ENCODE measurements around the gene MAP2K2.
"Not testable (repeated sequence)": the region's sequence is repeated elsewhere in the genome, so short reads cannot be mapped to it uniquely, and the experiment has no call there.

Gene MAP2K2

DNA sequence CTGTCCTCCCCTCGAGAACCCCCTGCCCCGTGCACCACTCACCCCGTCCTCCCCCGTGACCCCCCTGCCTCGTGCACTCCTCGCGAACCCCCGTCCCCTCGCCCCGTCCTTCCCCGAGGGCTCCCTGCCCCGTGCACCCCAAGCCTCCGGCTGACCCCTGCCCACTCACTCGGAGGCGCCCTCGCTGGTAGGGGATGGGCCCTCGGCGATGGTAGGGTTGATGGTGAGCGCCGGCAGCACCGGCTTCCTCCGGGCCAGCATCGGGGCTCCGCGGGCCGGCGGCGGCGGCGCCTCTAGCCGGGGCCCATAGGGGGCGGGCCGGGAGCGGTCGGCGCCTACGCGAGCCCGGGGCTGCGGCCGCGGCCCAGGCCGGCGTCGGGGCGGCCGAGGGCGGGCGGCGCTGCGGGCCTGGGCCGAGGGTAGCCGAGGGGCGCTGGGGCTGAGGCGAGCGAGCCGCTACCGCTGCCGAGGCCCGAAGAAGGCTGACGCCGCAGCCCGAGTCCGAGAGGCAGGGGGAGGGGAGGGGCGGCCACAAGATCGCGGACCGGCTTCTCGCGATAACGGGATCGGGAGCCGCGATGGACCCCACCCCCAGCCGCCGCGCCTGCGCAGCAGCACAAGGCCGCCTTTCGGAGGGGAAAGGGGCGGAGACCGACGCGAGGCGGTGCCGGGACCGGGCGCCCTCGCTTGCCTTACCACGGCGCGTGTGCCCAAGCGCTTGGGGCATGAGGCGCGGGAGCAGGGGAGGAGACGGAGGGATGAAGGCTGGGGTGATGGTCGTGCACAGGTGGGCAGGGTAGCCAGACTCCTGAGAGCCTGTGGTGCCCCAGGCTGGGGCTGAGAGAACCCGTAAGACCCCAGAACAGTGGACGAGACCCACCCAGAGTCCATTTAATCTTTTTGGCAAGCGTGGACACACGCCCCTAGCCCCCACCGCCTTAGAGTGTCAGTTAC, at the start of gene MAP2K2:
TSS of gene MAP2K2 (minus strand) at position 508 of the 954 bp plus-strand sequence. CDS start at position 261, 247 bp downstream.
- peak; percentile 92 to 96 (median 95) for DNase-seq (ENCODE audit: low read depth in 3 of 3)

DNA sequence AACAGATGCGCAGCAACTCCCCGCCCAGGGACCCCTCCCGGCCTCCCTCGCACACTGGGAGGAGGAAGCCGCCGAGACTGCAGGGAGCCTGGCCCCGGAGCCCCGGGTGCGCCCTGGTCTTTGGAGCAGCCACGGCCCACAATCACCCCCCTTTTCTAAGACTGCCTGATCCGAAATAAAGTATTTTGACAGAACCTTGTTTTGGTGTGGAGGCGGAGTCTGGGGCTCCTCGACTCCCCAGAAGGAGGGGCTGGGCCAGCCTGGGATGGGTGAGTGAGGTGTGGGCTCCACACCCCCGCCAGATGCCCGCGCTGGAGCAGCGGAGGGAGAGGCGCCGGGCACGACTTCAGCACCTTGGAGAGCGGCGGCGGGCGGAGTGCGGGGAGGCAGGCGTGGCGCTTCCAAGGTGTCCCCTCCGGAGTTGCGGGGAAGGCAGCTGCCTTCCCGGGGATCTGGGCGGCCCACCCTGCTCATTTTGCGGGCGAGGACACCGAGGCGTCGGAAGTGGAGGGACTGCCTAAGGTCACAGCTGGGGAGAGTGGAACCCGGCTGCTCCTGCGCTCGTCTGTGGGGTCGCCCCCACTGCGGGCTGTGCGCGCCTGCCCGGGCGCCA, 49.0 kb upstream of the MAP2K2 start:
- DNase-seq (ENCODE audit: low read depth in 3 of 3), result peak in 2 of 3 experiments; percentile 28 to 59

DNA sequence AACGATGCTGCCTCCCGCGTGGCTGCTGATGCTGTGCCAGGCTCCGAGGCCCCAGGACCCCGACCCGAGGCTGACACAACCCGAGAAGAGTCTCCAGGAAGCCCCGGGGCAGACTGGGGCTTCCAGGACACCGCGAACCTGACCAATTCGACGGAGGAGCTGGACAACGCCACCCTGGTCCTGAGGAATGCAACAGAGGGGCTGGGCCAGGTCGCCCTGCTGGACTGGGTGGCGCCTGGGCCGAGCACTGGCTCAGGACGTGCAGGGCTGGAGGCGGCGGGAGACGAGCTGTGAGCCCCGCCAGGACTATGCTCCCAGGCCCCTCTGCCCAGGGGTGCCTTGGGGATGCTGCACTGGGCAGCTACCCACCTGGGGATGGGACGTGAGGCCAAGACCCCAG, 47.8 kb upstream of the MAP2K2 start:
- DNase-seq (ENCODE audit: low read depth in 3 of 3), result no peak

DNA sequence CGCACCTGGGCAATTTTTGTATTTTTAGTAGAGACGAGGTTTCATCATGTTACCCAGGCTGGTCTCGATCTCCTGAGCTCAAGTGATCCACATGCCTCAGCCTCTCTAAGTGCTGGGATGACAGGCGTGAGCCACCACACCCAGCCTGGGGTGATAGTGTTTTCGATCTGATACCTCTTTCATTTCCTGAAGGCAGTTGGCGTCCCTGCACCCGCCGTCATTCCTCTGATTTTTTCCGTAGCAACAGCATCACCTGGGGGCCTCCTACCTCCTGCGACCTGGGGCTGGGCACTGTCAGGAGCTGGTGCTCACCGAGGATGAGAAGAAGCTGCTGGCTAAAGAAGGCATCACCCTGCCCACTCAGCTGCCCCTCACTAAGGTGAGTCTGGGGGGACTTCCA, 40.3 kb upstream of the MAP2K2 start:
- no peak for DNase-seq (ENCODE audit: low read depth in 3 of 3)

DNA sequence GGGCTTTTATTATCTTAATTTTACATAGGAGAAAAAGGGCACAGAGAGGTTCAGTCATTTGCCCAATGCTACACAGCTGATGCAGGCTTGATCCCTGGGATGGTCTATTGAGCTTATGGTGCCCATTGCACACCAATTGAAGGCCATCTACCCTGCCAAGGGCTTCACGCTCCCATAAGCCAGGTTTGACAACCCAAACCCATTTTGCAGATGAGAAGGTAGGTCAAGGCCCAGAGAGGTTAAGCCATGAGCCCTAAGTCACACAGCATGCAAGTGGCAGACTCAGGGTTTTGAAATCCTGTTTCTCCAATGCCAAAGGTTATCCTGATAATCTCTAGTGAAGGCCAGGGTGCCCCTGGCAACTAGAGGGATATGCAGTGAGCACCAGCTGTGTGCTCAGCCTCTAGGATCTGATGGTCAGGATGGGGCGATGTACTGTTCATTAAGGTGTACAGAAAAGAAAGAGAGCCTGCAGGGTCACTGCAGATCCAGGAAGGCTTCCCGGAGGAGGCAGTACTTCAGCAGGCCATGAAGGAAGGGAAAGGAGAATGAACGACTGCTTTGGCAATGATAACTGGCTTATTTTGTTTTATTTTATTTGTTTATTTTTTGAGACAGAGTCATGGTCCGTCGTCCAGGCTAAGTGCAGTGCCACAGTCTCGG, 37.6 kb upstream of the MAP2K2 start:
- DNase-seq (ENCODE audit: low read depth in 3 of 3), result no peak

DNA sequence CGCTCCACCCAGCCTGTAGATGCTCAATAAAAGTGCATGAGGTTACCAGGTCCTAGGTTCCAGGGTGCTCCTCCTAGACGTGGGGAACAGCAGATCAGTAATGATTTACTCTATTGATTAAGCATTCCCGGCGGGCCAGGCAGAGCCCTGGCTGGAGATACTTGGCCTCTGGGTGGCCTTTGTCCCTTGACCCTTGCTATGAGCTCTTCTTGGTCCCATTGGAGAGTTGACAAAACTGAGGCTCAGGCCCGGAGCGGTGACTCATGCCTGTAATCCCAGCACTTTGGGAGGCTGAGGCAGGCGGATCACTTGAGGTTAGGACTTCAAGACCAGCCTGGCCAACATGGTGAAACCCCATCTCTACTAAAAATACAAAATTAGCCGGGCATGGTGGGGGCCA, 34.0 kb upstream of the MAP2K2 start:
- not testable (repeated sequence) for DNase-seq (ENCODE audit: low read depth in 3 of 3)

DNA sequence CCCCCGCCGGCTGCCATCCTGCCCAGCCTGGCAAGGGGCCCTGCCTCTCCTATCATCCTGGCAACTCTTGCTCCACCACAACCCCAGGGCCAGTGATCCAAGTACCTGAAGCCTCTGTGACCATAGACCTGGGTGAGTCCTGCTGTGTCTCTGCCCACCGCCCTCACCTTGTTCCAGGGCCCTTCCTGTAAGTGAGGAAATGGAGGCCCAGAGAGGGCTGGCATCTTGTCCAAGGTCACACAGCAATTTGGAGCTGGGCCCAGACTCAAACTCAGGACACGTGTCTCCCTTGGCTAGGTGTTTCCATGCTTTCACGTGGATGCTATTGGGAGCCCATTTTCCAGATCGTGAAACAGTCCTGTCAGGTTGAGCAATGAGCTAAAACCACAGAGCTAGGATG, 33.2 kb upstream of the MAP2K2 start:
- no peak for DNase-seq (ENCODE audit: low read depth in 3 of 3)

DNA sequence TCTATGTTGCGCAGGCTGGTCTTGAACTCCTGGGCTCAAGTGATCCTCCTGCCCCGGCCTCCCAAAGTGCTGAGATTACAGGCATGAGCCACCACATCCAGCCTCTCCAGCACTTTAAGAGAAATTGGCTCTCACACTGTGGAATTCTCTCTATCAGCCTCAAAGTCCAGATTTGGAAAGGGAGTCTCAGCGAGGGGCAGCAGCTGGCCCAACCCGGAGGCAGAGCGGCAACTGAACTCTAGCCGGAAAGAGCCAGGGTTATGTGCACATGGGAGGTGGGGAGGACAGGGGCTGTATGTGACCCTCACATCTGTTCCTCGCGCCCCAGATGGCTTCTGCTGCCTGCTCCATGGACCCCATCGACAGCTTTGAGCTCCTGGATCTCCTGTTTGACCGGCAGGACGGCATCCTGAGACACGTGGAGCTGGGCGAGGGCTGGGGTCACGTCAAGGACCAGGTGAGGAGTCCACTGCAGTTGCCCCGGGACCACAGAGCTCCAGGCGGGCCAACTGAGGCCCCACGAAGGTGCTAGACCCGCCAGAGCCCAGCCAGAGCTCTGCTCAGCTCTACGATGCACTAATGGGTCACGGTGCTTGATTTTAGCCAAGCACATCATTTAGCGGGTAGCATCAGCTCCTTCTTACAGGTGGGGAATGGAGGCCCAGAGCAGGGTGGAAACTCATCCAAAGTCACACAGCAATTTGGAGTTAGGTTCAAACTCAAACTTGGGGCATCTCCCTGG, 30.8 kb upstream of the MAP2K2 start:
- no peak for DNase-seq (ENCODE audit: low read depth in 3 of 3)

DNA sequence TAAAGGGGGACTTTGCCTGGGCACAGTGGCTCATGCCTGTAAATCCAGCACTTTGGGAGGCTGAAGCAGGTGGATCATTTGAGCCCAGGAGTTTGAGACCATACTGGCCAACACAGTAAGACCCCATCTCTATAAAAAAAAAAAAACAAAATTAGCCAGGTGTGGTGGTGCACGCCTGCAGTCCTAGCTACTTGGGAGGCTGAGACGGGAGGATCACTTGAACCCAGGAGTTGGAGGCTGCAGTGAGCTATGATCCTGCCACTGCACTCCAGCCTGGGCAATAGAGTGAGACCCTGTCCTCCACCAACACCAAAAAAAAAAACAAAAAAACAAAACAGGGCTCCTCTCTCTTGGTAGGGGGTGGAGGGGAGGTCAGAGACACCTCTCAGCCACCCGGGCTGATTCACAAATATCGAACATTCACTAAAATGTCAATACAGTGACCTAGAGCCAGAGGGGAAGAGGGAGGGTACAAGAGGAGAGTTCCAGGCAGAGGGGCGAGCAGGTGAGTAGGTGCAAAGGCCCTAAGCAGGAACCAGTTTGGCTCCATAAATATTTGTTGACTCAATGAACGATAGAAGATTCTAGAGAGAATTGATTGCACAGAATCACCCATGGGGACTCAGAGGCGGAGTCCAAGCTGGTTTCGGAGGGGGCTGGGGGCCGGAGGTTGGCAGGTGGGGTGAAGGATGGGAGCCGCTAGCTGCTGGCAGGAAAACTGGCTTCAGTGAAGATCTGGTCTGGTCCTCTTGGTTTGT, 28.5 kb upstream of the MAP2K2 start:
- DNase-seq (ENCODE audit: low read depth in 3 of 3), result no peak

DNA sequence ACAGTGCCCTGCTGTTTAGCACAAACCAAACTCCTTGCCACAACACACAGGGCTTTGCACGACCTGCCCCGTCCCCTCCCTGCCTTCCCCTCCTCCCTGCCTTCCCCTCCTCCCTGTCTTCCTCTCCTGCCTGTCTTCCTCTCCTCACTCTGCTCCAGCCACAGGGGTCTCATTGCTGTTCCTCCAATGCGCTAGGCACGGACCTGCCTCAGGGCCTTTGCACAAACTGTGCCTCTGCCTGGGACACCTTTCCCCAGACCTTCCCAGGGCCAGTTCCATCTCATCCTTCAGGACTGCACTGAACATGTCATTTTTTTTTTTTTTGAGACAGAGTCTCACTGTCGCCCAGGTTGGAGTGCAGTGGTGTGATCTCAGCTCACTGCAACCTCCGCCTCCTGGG, 27.7 kb upstream of the MAP2K2 start:
- no peak for DNase-seq (ENCODE audit: low read depth in 3 of 3)

DNA sequence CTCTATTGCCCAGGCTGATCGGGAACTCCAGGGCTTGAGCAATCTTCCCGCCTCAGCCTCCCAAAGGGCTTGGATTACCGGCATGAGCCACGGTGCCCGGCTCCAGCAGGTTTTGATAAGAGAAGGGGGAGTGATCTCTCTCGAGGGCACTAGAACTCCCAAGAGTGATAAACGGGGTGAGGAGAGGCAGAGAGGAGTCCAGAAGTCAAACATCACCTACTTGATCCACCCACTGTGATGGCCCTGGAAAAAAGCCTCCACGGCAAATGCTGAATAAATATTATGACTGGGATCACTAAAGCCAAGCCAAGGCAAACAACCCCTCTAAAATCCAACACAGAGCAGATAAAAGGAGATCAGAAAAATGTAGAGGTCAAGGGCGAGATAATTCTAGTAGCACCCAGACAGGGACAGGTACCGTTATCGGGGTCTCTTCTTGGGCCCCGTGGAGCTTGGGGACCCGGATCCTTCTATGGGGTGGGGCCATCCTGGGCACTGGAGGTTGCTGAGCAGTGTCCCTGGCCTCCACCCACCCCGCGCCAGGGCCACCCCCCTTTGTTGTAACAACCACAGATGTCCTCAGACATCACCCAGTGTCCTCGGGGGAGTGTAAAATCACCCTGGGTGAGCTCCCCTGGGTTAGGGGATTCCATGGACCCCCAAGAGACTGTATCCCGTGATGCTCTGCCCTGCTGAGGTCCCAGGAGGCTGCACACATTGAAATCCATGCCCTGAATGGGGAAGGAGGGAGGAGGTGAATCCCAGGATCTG, 25.8 kb upstream of the MAP2K2 start:
- no peak for DNase-seq (ENCODE audit: low read depth in 3 of 3)

DNA sequence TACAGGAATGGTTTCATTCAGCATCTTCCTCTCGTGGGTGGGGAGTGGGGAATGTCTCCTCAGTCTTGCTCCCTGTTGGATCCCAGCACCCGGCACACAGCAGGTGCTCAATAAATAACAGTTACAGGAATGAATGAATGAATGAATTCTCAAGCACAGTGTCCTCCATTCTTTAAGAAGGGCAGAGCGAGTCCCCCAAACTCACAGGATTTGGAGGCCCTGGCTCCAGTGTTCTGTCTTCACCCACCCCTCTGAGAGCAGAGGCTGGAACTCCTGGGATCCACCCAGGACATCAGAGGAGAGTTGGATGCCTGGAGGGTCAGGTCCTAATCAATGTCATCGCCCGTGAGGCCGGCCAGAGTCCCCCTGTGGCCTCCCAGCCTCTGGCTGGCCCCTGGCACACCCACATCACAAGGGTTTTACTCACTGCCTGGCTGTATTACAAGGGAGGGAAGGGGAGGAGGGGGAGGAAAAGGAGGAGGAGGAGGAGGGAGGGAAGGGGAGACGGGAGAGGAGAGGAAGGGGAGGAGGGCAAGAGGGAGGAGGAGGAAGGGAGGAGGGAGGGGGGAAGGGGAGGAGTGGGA, 20.8 kb upstream of the MAP2K2 start:
- no peak for DNase-seq (ENCODE audit: low read depth in 3 of 3)

DNA sequence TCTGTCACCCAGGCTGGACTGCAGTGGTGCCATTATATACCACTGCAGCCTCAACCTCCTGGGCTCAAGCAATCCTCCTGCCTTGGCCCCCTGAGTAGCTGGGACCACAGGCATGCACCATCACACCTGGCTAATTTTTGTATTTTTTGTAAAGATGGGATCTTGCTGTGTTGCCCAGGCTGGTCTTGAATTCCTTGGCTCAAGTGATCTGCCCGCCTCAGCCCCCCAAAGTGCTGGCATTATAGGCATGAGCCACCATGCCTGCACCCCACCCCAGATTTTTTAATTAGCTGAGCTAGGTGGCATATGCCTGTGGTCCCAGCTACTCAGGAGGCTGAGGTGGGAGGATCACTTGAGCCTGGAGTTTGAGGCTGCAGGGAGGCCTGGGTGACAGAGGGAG, 19.0 kb upstream of the MAP2K2 start:
- DNase-seq (ENCODE audit: low read depth in 3 of 3), result not testable (repeated sequence)

DNA sequence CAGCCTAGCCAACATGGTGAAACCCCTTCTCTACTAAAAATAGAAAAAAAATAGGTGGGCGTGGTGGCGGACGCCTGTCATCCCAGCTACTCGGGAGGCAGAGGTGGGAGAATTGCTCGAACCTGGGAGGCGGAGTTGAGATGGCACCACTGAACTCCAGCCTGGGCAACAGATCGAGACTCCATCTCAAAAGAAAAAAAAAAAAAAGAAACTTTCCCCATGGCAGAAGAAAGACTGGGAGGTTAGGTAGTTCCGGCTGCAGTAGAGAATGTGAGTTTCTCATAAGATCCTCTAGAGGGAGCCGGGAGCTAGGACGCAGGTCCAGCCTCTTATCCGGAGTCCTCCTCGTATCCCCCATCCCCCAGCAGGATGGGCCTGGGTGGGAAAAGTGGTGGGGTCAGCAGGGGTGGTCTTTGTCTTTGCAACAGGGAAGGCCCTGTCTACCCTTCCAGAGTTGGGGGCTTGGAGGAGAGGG, 16.4 kb upstream of the MAP2K2 start:
- no peak for DNase-seq (ENCODE audit: low read depth in 3 of 3)

DNA sequence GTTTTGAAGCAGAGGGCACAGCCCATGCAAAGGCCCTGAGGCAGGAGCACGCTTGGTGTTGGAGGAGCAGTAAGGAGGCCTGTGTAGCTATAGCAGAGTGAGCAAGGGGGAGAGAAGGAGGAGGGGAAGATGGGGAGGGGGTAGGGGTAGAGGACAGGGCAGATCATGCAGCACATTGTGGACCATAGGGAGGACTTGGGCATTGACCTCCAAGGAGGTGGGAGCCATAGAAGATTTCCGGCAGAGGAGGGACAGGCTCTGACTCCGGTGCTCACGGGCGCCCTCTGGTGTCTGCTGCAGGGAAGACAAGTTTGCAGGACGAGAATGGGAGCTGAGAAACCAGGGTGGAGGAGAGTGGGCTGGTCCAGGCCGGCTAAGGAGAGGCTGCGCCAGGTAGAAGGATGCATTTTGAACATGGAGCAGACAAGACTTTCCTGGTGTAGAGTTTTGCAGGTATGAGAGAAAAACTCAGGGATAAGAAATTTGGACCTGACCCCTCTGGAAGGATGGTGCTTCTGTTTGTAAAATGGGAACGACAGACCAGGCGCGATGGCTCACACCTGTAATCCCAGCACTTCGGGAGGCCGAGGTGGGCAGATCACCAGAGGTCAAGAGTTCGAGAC, 15.8 kb upstream of the MAP2K2 start:
- peak; percentile 75 to 90 (median 81) for DNase-seq (ENCODE audit: low read depth in 3 of 3)

DNA sequence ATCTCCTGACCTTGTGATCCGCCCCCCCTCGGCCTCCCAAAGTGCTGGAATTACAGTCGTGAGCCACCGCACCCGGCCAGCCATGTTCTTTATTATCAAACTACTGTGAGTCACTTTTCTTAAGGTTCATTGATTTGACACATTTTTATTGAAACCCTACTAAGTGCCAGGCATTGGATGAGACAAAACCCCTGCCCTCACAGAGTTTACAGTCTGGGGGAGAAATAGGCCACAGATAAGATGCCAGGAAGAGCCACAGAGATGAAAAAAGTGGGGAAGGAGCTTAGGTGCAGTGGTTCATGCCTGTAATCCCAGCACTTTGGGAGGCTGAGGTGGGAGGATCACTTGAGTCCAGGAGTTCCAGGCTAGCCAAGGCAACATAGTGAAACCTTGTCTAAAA, 14.5 kb upstream of the MAP2K2 start:
- no peak for DNase-seq (ENCODE audit: low read depth in 3 of 3)

DNA sequence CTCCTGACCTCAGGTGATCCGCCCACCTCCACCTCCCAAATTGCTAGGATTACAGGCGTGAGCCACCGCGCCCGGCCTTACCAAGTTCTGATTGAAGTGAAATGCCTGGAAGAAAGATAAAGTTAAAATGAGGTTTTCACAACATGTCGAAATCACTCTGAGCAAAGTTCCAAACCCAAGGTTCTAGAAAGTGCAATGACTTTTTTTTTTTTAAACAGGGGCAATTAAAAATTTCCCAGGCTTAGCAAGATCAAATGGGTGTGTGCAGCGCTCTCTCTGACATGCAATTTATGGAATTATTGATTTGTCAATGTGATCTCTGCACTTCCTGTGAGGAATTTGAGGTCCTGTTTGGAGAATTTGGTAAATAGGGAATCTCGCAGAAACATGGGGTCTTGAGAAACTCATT, 12.8 kb upstream of the MAP2K2 start:
- no peak for DNase-seq (ENCODE audit: low read depth in 3 of 3)

DNA sequence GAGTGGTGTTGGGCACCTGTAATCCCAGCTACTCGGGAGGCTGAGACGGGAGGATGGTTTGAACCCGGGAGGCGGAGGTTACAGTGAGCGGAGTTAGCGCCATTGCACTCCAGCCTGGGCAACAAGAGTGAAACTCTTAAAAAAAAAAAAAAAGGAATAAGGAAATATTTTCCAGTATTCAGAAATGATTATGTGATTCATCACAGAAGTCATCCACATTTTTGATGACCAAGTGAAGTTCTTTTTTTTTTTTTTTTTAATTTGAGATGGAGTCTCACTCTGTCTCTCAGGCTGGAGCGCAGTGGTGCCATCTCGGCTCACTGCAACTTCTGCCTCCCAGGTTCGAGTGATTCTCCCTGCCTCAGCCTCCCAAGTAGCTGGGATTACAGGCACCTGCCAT, 11.5 kb upstream of the MAP2K2 start:
- not testable (repeated sequence) for DNase-seq (ENCODE audit: low read depth in 3 of 3)

DNA sequence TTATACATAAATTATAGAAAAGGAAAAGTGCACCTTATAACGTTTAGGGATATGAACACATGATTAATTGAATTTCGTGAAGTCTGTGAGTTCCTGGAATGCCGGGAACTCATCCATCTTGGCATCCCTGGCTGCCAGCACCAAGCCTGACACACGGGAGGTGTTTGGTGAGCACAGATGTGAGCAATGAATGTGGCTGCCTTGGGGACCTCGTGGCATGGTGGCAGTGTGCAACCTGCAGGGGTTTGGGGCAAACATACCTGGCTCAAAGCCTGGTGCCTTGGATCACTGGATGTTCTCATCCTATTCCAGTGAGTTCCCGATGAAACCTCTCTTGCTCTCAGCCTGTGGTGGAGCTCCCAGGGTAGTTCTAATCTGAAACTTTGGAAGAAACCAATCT, 10.4 kb upstream of the MAP2K2 start:
- DNase-seq (ENCODE audit: low read depth in 3 of 3), result no peak
